Right kidney (tissue), 1 donor: ENCODE measurements around the gene GALNT17.
A peak's percentile ranks its signal among the peaks of the same experiment; 100 is the strongest.
"Not testable (repeated sequence)": the region's sequence is repeated elsewhere in the genome, so short reads cannot be mapped to it uniquely, and the experiment has no call there.

ENCODE experiments used
- DNase-seq: peaks from one replicate; pipeline ENCODE4 v3.0.0-alpha.2; 2016

Gene GALNT17

GRCh38 chr7:71636329-71636728 lies 504.4 kb downstream of the GALNT17 start:
- DNase-seq = no peak

DNA sequence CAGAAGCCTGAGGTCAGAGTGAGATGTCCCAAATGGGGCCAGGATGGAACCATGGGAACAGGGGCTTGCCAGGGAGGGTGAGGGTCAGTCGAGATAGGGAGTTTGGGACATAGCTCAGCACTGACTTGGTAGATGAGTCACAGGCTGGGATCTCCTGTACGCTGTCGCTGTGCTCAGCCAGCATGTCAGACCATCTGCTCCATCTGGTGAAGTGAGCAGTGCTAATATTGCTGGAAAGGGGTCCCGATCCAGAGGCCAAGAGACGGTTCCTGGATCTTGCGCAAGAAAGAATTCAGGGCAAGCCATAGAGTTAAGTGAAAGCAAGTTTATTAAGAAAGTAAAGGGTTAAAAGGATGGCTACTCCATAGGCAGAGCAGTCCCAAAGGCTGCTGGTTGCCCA lies 505.6 kb downstream of the GALNT17 start:
- no peak for DNase-seq

- DNase-seq = no peak
Measured at GRCh38 chr7:71638108-71638507, 506.2 kb downstream of the GALNT17 start.

DNA sequence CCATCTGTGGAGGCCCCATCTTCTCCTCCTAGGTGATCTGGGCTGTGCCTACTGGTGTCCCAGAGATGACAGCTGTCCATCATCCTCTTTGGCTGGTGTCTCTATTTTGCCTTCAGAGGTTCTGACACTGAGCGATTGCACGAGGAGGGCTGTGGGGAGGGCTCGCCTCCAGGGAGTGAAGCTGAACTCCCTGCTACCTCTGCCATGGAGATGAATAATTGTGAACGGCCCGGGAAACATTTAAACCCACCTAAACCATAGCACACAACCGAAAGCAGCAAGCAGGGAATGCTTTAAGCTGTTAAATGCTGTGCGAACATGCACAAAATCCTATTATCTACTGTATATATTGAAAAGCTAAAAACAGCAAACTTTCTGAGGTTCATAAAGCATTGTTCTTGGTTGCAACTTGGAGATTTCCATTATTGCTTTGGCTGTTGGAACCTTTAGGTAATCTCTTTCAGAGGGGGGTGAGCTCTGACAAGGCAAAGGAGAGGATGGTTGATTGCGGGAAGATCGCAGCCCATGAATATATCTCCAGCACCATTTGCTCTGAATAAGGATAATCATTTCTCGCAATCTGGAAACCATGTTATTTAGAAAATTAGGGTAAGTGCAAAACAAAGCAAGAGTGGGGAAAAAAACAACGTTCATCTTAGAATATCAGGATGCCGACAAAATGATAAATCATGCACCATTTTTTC lies 507.6 kb downstream of the GALNT17 start:
- no peak for DNase-seq

GRCh38 chr7:71643031-71643430 lies 511.1 kb downstream of the GALNT17 start:
- DNase-seq = not testable (repeated sequence)

GRCh38 chr7:71645836-71646235 lies 513.9 kb downstream of the GALNT17 start:
- DNase-seq = no peak

- DNase-seq = no peak
Measured at GRCh38 chr7:71649812-71650211, 517.9 kb downstream of the GALNT17 start.

DNA sequence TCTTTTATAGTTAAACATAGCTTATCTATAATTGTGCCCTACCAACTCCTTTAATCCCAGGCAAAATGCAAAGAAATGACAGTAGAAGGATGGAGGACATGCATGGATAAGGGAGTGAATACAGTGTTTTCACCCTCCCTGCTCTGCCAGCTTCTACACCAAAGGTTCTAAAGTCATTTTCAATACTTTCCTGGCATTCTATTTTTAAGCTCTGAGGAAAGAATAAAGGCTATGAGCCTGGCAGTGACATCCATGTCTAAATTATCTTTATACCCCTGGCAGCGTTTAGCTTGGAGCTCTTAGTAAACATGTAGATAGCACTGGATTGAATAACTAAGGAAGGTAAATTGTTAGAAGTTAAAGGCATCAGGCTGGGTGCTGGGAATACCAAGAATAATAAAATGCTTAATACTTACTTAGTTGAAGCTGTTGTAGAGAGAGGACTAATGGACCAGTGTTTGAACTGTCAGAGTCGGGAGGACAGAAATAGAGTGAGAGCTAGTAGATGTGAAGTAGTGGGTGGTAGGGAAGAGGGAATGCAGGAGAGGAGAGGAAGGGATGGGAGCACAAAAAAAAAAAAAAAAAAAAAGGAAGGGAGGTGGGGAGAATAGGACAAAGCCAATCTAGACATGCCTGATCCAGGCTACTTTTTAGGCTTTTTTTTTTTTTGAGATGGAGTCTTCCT lies 518.9 kb downstream of the GALNT17 start:
- DNase-seq = no peak

DNA sequence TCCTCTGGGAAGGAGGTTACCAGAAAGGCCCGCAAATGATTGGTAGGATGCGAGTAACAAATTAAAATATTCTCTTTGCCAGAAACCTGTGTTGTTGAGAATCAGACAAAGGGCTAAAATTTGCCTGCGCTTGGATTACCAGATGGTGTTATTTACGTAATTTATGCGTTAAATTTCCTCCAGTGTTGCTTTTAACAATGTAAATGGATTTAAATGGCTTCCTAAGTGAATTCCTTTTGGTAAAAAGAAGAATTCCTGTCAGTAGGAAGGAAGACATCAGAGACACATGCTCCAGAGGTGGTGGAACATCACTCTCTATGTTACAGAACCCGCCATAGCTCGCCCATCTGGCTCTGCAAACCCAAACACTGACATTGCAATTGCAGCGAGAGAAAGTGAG lies 520.6 kb downstream of the GALNT17 start:
- no peak for DNase-seq

DNA sequence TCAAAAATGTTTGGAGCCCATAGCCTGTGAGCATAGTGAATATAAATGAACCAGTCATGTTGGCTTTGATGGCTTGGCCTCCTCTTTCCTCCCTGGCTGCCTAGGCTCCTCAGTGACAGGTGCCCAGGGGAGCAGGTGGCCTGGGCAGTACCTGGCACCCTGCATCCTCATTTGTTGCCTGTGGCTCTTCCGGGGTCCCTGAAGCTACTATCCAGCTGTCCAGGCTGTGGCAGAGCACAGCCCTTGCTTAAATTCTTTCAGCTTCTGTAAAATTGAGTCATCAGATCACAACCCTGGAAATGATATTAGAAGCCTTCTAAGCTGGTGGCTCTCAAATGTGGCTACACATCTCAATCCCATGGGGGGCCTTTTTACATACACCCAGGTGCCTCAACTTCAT lies 525.4 kb downstream of the GALNT17 start:
- no peak for DNase-seq

- no peak for DNase-seq
Measured at GRCh38 chr7:71659622-71660021, 527.7 kb downstream of the GALNT17 start.

- DNase-seq = no peak
Measured at GRCh38 chr7:71661671-71662224, 529.8 kb downstream of the GALNT17 start.

DNA sequence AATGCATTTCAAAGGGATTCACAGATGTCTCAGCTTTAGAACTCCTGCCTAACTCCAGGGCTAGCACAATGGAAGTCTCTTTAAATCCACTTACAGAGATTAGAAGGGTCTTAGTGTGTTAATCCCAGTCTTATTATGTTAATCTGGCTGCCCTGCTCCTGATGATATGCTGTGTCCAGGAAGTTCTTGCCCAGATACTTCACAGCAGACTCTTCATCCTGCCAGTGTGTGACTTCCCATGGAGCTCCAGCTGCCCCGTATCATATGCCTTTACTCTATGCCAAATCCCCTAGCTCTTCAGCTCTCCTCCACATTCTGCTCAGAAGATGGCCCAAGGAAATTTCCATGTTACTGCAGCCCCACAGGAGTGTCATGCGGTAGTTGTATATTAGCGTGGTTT lies 533.8 kb downstream of the GALNT17 start:
- DNase-seq = no peak

GRCh38 chr7:71668572-71668971 lies 536.6 kb downstream of the GALNT17 start:
- DNase-seq = no peak

GRCh38 chr7:71679480-71679879 lies 547.5 kb downstream of the GALNT17 start:
- no peak for DNase-seq

GRCh38 chr7:71682181-71682580 lies 550.2 kb downstream of the GALNT17 start:
- no peak for DNase-seq

- DNase-seq = peak; percentile 57
Measured at GRCh38 chr7:71682841-71683781, 551.2 kb downstream of the GALNT17 start.

GRCh38 chr7:71687286-71687685 lies 555.3 kb downstream of the GALNT17 start:
- no peak for DNase-seq

DNA sequence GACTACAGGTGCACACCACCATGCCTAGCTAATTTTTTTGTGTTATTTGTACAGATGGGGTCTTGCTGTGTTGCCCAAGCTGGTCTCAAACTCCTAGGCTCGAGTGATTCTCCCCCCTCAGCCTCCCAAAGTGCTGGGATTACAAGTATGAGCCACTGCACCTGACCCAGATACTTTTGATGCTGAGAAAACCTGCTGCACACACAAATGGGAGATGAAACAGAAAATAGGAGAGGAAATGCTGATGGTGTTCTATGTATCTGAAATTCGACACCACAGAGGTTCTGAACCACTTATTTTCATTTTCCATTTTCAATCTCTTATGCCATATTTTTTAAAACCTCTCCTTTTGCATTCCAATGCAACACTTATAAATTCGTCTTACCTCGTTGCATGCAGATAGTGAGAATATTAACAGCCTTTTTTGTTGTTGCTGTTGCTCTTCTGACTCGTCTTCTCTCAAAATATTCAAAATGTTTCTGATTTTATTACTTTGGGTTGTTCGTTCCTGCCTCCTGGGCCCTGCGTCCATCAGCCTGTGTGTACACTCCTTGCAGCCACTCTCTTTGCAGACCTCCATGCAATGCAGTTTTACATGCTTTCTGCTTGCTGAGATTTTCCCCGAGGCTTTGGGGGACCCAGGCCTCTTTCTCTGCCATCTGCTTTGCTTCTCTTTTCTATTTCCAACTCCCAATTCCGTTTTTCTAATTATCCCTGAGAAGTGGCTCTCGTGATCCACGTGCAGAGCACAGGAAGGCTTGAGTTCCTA lies 556.1 kb downstream of the GALNT17 start:
- no peak for DNase-seq

DNA sequence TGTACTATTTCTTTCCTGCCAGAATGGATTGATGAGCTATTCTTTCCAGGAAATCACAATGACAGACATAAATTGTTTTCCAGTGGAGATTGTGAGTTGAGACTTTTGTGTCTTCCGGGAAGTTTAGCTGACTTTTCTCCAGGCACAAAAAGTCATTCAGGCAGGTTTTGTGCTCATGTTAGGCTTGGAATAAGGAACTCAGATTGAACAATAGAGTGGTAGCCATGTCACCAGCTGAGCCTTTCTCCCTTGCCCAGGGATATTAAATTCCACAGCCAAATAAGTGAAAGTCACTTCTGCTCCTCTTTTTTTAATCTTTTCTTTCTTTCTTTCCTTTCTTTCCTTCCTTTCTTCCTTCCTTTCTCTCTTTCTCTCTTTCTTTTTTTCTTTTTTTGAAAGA lies 559.6 kb downstream of the GALNT17 start:
- DNase-seq = no peak

GRCh38 chr7:71694665-71695064 lies 562.7 kb downstream of the GALNT17 start:
- DNase-seq = no peak

DNA sequence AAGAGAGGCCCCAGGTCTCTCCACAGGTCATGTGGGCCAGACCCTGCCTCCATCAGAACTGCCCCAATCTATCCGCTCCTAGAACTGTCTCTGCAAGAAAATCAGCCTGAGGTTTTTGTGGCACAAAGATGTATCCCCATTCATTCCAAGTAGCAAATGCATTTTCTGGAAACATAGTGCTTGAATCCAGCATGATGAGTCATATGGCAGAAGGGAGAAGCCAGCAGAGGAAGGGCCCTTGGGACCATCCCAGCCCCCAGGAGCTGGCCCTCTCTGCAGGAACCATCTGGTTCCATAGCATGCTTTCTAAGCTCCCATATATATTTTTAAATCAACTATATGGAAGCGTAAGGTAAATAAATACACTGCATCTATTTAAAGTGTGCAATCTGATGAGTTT lies 563.2 kb downstream of the GALNT17 start:
- DNase-seq = no peak
